Transverse colon (tissue), 4 donors: ENCODE measurements around the gene GPATCH3. TPM values are rescaled to one million over a fixed set of nuclear protein-coding genes. Genes with fewer than 3 reads are reported as not detected.
"Not testable (repeated sequence)": the region's sequence is repeated elsewhere in the genome, so short reads cannot be mapped to it uniquely, and the experiment has no call there.

Source experiments
- DNase-seq: peaks from one replicate; pipeline ENCODE4 v3.0.0-alpha.2; 2019
- H3K27ac ChIP-seq, 4 donors: fragments of 200-600 bp; sonication (generic); 2 replicates each; pipeline ENCODE4 v1.5.1; 2016 to 2018; ENCODE audit warnings: inconsistent platforms in 4 of 4
- H3K27me3 ChIP-seq: fragments of 200-600 bp; sonication (generic); 2 replicates; pipeline ENCODE4 v1.5.1; 2017; ENCODE audit warnings: inconsistent platforms
- H3K36me3 ChIP-seq, 4 donors: fragments of 200-600 bp; sonication (generic); 2 replicates each; pipeline ENCODE4 v1.5.1; 2017 to 2019; ENCODE audit warnings: inconsistent platforms in 4 of 4
- H3K4me1 ChIP-seq, 4 donors: fragments of 200-600 bp; sonication (generic); 2 replicates each; pipeline ENCODE4 v1.5.1; 2017 to 2020; ENCODE audit warnings: inconsistent platforms in 4 of 4
- H3K4me3 ChIP-seq, 4 donors: fragments of 200-600 bp; sonication (generic); 1 replicate in 1 of 4; 2 replicates in 3 of 4; pipeline versions ENCODE4 v1.5.1 to v1.6.1; 2017 to 2019; ENCODE audit warnings: inconsistent platforms in 4 of 4
- H3K9me3 ChIP-seq, 2 donors: fragments of 200-600 bp; sonication (generic); 2 replicates each; pipeline ENCODE4 v1.5.1; 2017 to 2019; ENCODE audit warnings: inconsistent platforms in 2 of 2
- CTCF ChIP-seq, 5 experiments: fragments of 200-600 bp in 3 of 5; fragments of 450-650 bp in 2 of 5; sonication (generic) in 3 of 5; IDR thresholded peaks; 1 replicate in 2 of 5; 2 replicates in 3 of 5; pipeline ENCODE4 v1.5.1; 2016 to 2017; ENCODE audit warnings: antibody characterized with exemption in 5 of 5, inconsistent platforms in 3 of 5, mild to moderate bottlenecking in 2 of 5, moderate library complexity in 1 of 5
- EP300 ChIP-seq: sonication (generic); formaldehyde crosslinking; IDR thresholded peaks from one replicate; pipeline ENCODE4 v1.6.1; 2017; ENCODE audit warnings: antibody characterized with exemption, low read depth
- POLR2A ChIP-seq: fragments of 450-650 bp; IDR thresholded peaks from one replicate; pipeline ENCODE4 v1.6.1; 2016; ENCODE audit warnings: antibody characterized with exemption, mild to moderate bottlenecking, moderate library complexity
- POLR2AphosphoS5 ChIP-seq, 3 donors: sonication (generic); formaldehyde crosslinking; IDR thresholded peaks; one replicate each; pipeline ENCODE4 v1.6.1; 2016; ENCODE audit warnings: antibody characterized with exemption in 3 of 3
- WGBS, 2 donors: methylation state at CpG; one replicate each; pipeline ENCODE4 v1.1.5; 2018; ENCODE audit warnings: low coverage in 1 of 2; 5-methylcytosine and 5-hydroxymethylcytosine counted together
- in situ Hi-C, 4 donors: fragments of 200-750 bp; cut with MboI; loops; one replicate each; pipeline versions ENCODE4 v1.15.0 to v1.15.1; 2017; ENCODE audit warnings: low sequenced_read_pairs in 3 of 4, low pct_ligation_motif_present in 1 of 4, low pct_unique_long_range_greater_than_20kb in 1 of 4
- intact Hi-C: fragments of 100-400 bp; cut with DNase I; formaldehyde crosslinking; loops from one replicate; pipeline ENCODE4 v1.15.1; 2023; ENCODE audit warnings: low total_unique reads
- total RNA-seq, 4 donors: library from RNA; depleted of rRNA; stranded (reverse); fragments of >200 nt; gene quantifications; one replicate each; pipeline ENCODE4 v1.1.0, GENCODE V29; 2016

The GPATCH3 gene
- total RNA-seq, result 10 to 100 TPM in 2 of 4 donors, 1 to 10 TPM in 2; 3.2 to 35.9 (median 10.7) TPM

GRCh38 chr1:26900001-26900814, at the start of gene GPATCH3:
TSS of gene GPATCH3 (minus strand) at chr1:26900467. CDS start at chr1:26900442, 25 bp downstream.
- intact Hi-C loops, result no loop called here
- no peak for TF ChIP-seq EP300
- TF ChIP-seq CTCF (IDR thresholded peaks at IDR 0.05), result no peak
- peak; percentile 75 to 88 (median 80) for TF ChIP-seq POLR2AphosphoS5 (IDR thresholded peaks at IDR 0.05)
- TF ChIP-seq POLR2A, result peak; percentile 79
- peaks cover 8 to 23% (median 19%) of the 10 kb centered on the region in 4 donors for H3K4me1 ChIP-seq
- peak within 1 kb of the TSS; percentile 62 to 96 (median 71) for H3K4me3 ChIP-seq
- peak within 1 kb of the TSS; percentile 85 to 90 (median 89) for H3K27ac ChIP-seq
- peaks cover 0 to 8% (median 4%) of the 10 kb centered on the region in 4 donors for H3K36me3 ChIP-seq
- WGBS, 2 donors, result 0 to 1% methylated on average over 2 to 48 of the region's 50 CpGs
- H3K9me3 ChIP-seq, result no peaks in the 10 kb centered on the region
- in situ Hi-C loops, result no loop called here
- peak; percentile 93 for DNase-seq
- no peaks in the 10 kb centered on the region for H3K27me3 ChIP-seq

- H3K27ac ChIP-seq, result no peak overlapping the region
- WGBS, 2 donors, result 30% methylated on average over 2 of the region's 3 CpGs; no CpG with 5 or more reads in 1 of the 2 donors
- H3K4me3 ChIP-seq, result no peak overlapping the region
- H3K4me1 ChIP-seq, result peaks cover 3 to 21% (median 12%) of the 10 kb centered on the region in 4 donors
- in situ Hi-C loops (no loop called here), intact Hi-C loops (no loop called here)
- TF ChIP-seq POLR2AphosphoS5 (IDR thresholded peaks at IDR 0.05) (no peak), CTCF (IDR thresholded peaks at IDR 0.05) (no peak), EP300 (no peak), POLR2A (no peak)
- DNase-seq, result no peak
- no peaks in the 10 kb centered on the region for H3K9me3 ChIP-seq
- H3K27me3 ChIP-seq, result no peaks in the 10 kb centered on the region
- H3K36me3 ChIP-seq, result no peaks in the 10 kb centered on the region
Measured at GRCh38 chr1:26949926-26950319, 49.7 kb upstream of the GPATCH3 start.

GRCh38 chr1:26949266-26949925, 49.1 kb upstream of the GPATCH3 start:
- Histone ChIP-seq H3K9me3 (no peaks in the 10 kb centered on the region), H3K4me3 (no peak overlapping the region), H3K36me3 (peaks cover 0 to 4% (median 0%) of the 10 kb centered on the region in 4 donors), H3K4me1 (peaks cover 3 to 24% (median 13%) of the 10 kb centered on the region in 4 donors), H3K27ac (no peak overlapping the region), H3K27me3 (no peaks in the 10 kb centered on the region)
- 93% methylated on average over 1 of the region's 1 CpG; no CpG with 5 or more reads in 1 of the 2 donors for WGBS, 2 donors
- intact Hi-C loops, result no loop called here
- no peak for DNase-seq
- in situ Hi-C loops, result no loop called here
- TF ChIP-seq POLR2A (no peak), CTCF (IDR thresholded peaks at IDR 0.05) (no peak), POLR2AphosphoS5 (IDR thresholded peaks at IDR 0.05) (no peak), EP300 (no peak)

GRCh38 chr1:26948725-26949057, 48.4 kb upstream of the GPATCH3 start:
- H3K4me1 ChIP-seq, result peaks cover 3 to 24% (median 13%) of the 10 kb centered on the region in 4 donors
- H3K27me3 ChIP-seq, in situ Hi-C loops, DNase-seq, H3K36me3 ChIP-seq, H3K4me3 ChIP-seq, H3K9me3 ChIP-seq, intact Hi-C loops, H3K27ac ChIP-seq: not testable (repeated sequence)
- 89% methylated on average over 16 of the region's 16 CpGs; no CpG with 5 or more reads in 1 of the 2 donors for WGBS, 2 donors
